GM12891 (cell line): ENCODE results near the gene PSMB9.
A peak's percentile ranks its signal among the peaks of the same experiment; 100 is the strongest.

Experiments
- DNase-seq: peaks from one replicate; pipeline ENCODE4 v3.0.0; 2011; ENCODE audit warnings: low spot score; ENCODE audit not compliant: insufficient read length
- FAIRE-seq: peaks from 2 replicates; lab custom pipeline; 2011; peaks lifted over from hg19 to GRCh38; lab: Jason Lieb, UNC
- PAX5 ChIP-seq: IDR thresholded peaks from 2 replicates; pipeline ENCODE4 v1.6.1; 2011; ENCODE audit warnings: low read length, moderate library complexity, mild to moderate bottlenecking; ENCODE audit not compliant: insufficient read depth, severe bottlenecking
- POLR2A ChIP-seq: IDR thresholded peaks from 2 replicates; pipeline ENCODE4 v1.6.1; 2011; ENCODE audit warnings: low read depth, low read length, control low read depth
- POLR2AphosphoS5 ChIP-seq: IDR thresholded peaks from 2 replicates; pipeline ENCODE4 v1.6.1; 2011; ENCODE audit warnings: low read depth, low read length, control low read depth
- POU2F2 ChIP-seq: IDR thresholded peaks from 2 replicates; pipeline ENCODE4 v1.6.1; 2011; ENCODE audit warnings: low read depth, mild to moderate bottlenecking, control low read depth, low read length, moderate library complexity
- SPI1 ChIP-seq: IDR thresholded peaks from 2 replicates; pipeline ENCODE4 v1.6.1; 2011; ENCODE audit warnings: low read depth, low read length, control low read depth
- TAF1 ChIP-seq: IDR thresholded peaks from 2 replicates; pipeline ENCODE4 v1.6.1; 2011; ENCODE audit warnings: low read depth, low read length, control low read depth

The PSMB9 gene

DNA sequence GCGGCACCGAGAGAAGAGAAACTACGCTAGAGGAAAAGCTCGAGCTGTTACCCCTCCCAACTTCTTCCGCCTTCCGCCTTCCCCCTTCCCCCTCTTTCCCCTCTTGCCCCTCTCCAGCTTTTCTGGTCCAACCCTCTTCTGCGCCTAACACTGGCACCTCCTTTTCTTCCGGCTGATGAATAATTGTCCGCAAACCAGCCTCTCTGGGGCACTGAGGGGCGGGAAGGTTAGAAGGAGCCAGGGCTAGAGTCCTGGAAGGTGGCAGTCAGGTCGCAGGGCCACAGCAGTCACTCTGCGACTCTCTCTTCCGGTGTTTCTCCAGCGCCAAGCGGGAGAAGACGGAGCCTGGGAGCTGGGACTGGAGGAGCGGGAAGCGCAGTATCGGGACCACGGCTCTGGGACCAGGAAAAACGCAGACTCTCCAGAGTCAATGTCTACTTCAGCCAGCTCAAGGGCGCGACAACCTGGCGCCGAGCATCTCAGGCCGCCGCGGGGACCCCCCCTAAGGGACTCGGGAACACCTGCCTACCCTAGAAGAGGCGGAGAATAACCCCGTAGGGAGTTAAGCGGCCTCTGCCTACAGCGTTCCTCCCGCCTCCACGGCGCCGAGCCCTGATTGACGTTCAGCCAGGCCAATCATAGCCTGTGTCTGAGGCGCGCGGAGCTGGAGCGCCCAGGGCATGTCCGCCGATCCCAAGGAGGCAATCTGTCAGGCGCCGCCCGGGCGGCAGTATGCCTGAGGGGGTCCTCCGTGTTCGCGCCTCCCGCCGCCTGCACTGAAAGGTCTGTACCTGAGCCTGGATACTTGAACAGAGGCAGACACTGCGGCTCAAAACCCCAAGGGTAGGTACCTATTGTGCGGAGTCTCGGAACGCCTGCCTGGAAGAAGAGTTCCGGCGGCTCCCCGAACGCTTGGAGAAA lies 40.4 kb downstream of the PSMB9 start:
- peak; percentile 88 for DNase-seq
- TF ChIP-seq SPI1 (no peak; the same call in 1 of the 2 replicates), POLR2AphosphoS5 (peak; percentile 47; the same call in 1 of the 2 replicates), POLR2A (0 out of 2 replicates have a peak, but pooled peaks have one; percentile 11), PAX5 (no peak), POU2F2 (no peak), TAF1 (peak; percentile 40; the same call in 1 of the 2 replicates)
- FAIRE-seq = peak; percentile 98

DNA sequence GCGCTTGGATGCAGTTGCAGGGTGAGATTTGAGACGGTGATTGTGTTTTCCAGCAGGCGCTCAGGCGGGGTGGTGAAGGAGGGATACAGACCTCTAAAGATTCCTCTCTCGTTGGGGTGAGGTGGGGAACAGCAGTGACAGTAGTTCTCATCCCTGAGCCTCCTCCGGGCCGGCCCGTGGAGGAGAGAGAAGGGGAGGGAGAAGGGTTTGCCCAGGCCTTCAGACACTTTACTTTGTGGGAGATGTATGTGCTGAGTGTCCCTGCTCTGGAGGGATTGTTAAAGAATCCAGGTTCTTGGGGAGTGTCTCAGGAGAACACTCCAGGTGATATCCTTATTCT lies 41.0 kb downstream of the PSMB9 start:
- peak; percentile 9 for FAIRE-seq

DNA sequence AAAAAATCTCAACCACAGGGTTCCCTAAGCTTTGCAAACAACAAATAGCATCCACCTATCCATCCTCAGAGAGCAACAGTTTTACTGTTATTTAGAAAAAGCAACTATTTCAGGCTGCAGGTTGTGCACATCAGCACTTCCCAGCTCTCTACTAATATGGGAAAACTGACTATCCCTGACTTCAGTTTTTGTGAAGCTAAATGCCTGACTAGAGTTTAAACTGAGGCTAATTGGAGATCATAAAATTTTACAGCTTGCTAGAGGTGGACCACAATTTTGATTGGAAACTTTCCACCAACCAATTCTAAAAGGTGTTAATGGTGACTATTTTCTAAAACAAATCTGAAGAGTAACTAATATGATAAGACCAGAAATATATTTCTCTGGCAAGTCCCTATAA lies 50.0 kb downstream of the PSMB9 start:
- DNase-seq = no peak
- TF ChIP-seq PAX5 (no peak), TAF1 (no peak), POLR2A (no peak), SPI1 (no peak), POLR2AphosphoS5 (no peak), POU2F2 (no peak)
- no peak for FAIRE-seq

More for the DNA sequence above, 41.0 kb downstream of the PSMB9 start:
- TF ChIP-seq POU2F2 = no peak
- no peak for TF ChIP-seq TAF1
- TF ChIP-seq POLR2A = no peak
- no peak for TF ChIP-seq SPI1
- TF ChIP-seq POLR2AphosphoS5 = no peak
- TF ChIP-seq PAX5 = no peak
- no peak for DNase-seq

DNA sequence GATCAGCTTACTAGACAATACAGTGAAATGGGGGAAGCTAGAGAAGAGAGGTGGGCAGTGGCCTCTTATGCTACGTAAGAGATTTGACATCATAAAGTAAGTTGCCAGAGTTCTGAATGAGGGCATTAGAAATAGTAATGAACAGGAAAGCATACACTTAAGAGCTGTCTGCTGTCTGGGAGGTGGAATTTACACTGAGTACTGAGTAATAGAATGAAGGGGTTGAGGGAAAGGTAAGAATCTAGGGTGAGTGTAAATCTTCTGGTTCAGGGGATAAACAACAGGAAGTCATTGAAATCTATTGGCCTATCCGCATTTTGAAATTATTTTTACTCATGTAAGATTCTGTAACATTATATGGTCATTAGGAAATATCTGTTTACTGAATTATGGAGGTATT lies 51.1 kb downstream of the PSMB9 start:
- FAIRE-seq (no peak), DNase-seq (no peak)
- no peak for TF ChIP-seq POLR2A
- no peak for TF ChIP-seq SPI1
- TF ChIP-seq PAX5 = no peak
- no peak for TF ChIP-seq POU2F2
- TF ChIP-seq POLR2AphosphoS5 = no peak
- TF ChIP-seq TAF1 = no peak

DNA sequence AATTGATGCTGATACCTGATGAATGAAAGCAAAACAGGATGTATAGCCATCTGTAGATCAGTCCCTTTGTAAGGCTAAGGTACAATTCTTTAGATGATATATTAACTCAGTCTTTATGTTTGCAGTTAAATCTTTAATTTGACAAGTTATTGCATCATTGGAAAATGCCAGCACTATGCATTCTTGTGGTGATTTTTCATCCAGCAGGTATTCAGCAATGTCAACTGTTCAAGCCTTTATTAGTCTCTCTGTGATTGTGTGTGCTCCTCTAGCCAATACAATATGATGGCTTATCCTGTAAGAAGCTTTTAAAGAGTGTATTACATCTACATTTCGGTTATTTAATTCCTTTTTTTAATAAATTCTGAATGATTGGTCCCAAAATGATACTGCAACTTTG lies 52.5 kb downstream of the PSMB9 start:
- TF ChIP-seq SPI1 (no peak), POLR2AphosphoS5 (no peak), TAF1 (no peak), POLR2A (no peak), PAX5 (no peak), POU2F2 (no peak)
- FAIRE-seq (no peak), DNase-seq (no peak)

DNA sequence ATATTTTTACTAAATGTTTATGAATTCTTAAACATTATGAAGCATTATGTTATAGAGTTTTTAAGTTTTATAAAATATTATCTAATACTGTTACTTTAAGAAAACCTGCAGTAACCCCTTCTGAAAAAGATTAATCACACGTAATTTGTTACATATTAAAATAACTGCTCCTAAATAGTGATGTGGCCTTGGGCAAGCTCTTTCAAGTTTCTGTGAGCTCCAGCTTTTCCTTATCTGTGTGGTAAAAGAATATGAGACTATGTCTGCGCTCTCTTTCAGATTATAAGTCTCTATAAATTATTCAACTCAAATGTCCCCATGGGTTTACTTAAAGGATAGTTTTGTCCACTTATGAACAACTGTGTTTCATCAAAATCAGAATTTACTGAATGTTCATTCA lies 54.9 kb downstream of the PSMB9 start:
- DNase-seq = no peak
- TF ChIP-seq POU2F2 = no peak
- no peak for FAIRE-seq
